HG03558 (cell line): Measurements from ENCODE around the gene FREY1.

Experiments
- ATAC-seq: cut with Tn5 transposase; IDR thresholded peaks from one replicate; pipeline ENCODE4 v1.9.1; 2021; ENCODE audit warnings: moderate number of reproducible peaks; ENCODE audit not compliant: unreplicated experiment; ENCODE audit errors: extremely low read depth

The FREY1 gene

GRCh38 chr11:45877845-45878244, 29.2 kb downstream of the FREY1 start:
- ATAC-seq, result no peak

GRCh38 chr11:45877221-45877620, 29.9 kb downstream of the FREY1 start:
- no peak for ATAC-seq

- no peak for ATAC-seq
Observed at GRCh38 chr11:45876401-45876800, 30.7 kb downstream of the FREY1 start.

- no peak for ATAC-seq
Observed at GRCh38 chr11:45872651-45873356, 34.3 kb downstream of the FREY1 start.

- ATAC-seq, result no peak
Observed at GRCh38 chr11:45871638-45872037, 35.4 kb downstream of the FREY1 start.

GRCh38 chr11:45870706-45871105, 36.4 kb downstream of the FREY1 start:
- ATAC-seq, result no peak

- ATAC-seq, result no peak
Observed at GRCh38 chr11:45869551-45869950, 37.5 kb downstream of the FREY1 start.

- ATAC-seq, result no peak
Observed at GRCh38 chr11:45864041-45864440, 43.0 kb downstream of the FREY1 start.

- no peak for ATAC-seq
Observed at GRCh38 chr11:45860764-45861510, 46.1 kb downstream of the FREY1 start.

GRCh38 chr11:45860348-45860747, 46.7 kb downstream of the FREY1 start:
- no peak for ATAC-seq

GRCh38 chr11:45859661-45860140, 47.4 kb downstream of the FREY1 start:
- ATAC-seq, result no peak

- no peak for ATAC-seq
Observed at GRCh38 chr11:45858751-45859398, 48.2 kb downstream of the FREY1 start.

- no peak for ATAC-seq
Observed at GRCh38 chr11:45857961-45858474, 49.1 kb downstream of the FREY1 start.
